H1 (cell line): ENCODE data around the gene STXBP5. TPM values are rescaled to one million over a fixed set of nuclear protein-coding genes. Genes with fewer than 3 reads are reported as not detected.

Experiments used
- BCL11A ChIP-seq, 2 experiments: IDR thresholded peaks; one replicate each; pipeline ENCODE4 v1.6.1; 2011; ENCODE audit warnings: low read depth in 2 of 2, low read length in 2 of 2, mild to moderate bottlenecking in 2 of 2
- HDAC2 ChIP-seq, 2 experiments: fragments of 300-600 bp in 1 of 2; sonication (generic) in 1 of 2; IDR thresholded peaks; 2 replicates each; pipeline ENCODE4 v1.6.1; 2011 to 2012; ENCODE audit warnings: low read depth in 2 of 2, low read length in 2 of 2, mild to moderate bottlenecking in 2 of 2, moderate library complexity in 2 of 2, borderline replicate concordance in 1 of 2, inconsistent platforms in 1 of 2
- PHF8 ChIP-seq: fragments of 200-600 bp; sonication (generic); conservative IDR thresholded peaks from 2 replicates; pipeline ENCODE4 v1.7.1; 2012; ENCODE audit warnings: low read depth, mild to moderate bottlenecking, inconsistent platforms, low read length, moderate library complexity
- SIX5 ChIP-seq: IDR thresholded peaks from 2 replicates; pipeline ENCODE4 v1.6.1; 2011; ENCODE audit warnings: mild to moderate bottlenecking, low read depth, low read length
- TAF1 ChIP-seq: IDR thresholded peaks from 2 replicates; pipeline ENCODE4 v1.6.1; 2011; ENCODE audit warnings: mild to moderate bottlenecking, low read depth, low read length
- ZNF274 ChIP-seq: IDR thresholded peaks from 2 replicates; pipeline ENCODE4 v1.7.0; 2012; ENCODE audit warnings: low read length, borderline replicate concordance; ENCODE audit errors: extremely low read depth
- polyA plus RNA-seq, 7 experiments: library from polyadenylated mRNA; depleted of rRNA in 3 of 7; stranded (reverse) in 5 of 7; unstranded in 2 of 7; fragments of >200 nt in 5 of 7; fragments of 200-250 nt in 2 of 7; gene quantifications; 1 replicate in 5 of 7; 2 replicates in 1 of 7; 4 replicates in 1 of 7; pipeline versions ENCODE4 v1.2.1 to v1.2.3, GENCODE V29; 2011 to 2013; ENCODE audit warnings: missing spikeins in 2 of 7, mixed read lengths in 2 of 7
- total RNA-seq: library from RNA; stranded (reverse); fragmentation: NEBNext Ultra II Directional; extraction: Animal tissue kit (Norgen Biotek cat#: 25700); gene quantifications from 2 replicates; pipeline ENCODE4 v1.2.1, GENCODE V29; 2021

STXBP5 gene
- total and polyA plus RNA-seq, 2 of the 8 experiments (the other 6 are each of a cell fraction or from before 2014, with no cell fraction given) = 2.7 to 10.8 TPM

- TF ChIP-seq ZNF274 = no peak
- TF ChIP-seq TAF1 = no peak
- TF ChIP-seq PHF8 = no peak
- TF ChIP-seq SIX5 = no peak
- no peak for TF ChIP-seq HDAC2 (IDR thresholded peaks at IDR 0.05; ENCODE audit: borderline replicate concordance in 1 of 2, low read depth in 2 of 2, low read length in 2 of 2)
- no peak for TF ChIP-seq BCL11A (IDR thresholded peaks at IDR 0.05; ENCODE audit: low read depth in 2 of 2, low read length in 2 of 2)
Observed at GRCh38 chr6:147184379-147184778, 19.8 kb upstream of the STXBP5 start (continued).
